ENCODE data around the gene RANBP9. TPM values are rescaled to one million over a fixed set of nuclear protein-coding genes. Genes with fewer than 3 reads are reported as not detected.

RANBP9 gene
- total and polyA plus RNA-seq, 2 of the 13 experiments (the other 11 are each of a cell fraction or from before 2014, with no cell fraction given), result 26.6 to 30.6 TPM

- TF ChIP-seq SALL2 (CRISPR knock-in tag; IDR thresholded peaks at IDR 0.05), result peak; percentile 65; the same call in 1 of the 2 replicates
- TF ChIP-seq FOXK2 (IDR thresholded peaks at IDR 0.05), result no peak
- no peak for TF ChIP-seq NFIC (IDR thresholded peaks at IDR 0.05; ENCODE audit: low read length)
- TF ChIP-seq, protein P1, sequence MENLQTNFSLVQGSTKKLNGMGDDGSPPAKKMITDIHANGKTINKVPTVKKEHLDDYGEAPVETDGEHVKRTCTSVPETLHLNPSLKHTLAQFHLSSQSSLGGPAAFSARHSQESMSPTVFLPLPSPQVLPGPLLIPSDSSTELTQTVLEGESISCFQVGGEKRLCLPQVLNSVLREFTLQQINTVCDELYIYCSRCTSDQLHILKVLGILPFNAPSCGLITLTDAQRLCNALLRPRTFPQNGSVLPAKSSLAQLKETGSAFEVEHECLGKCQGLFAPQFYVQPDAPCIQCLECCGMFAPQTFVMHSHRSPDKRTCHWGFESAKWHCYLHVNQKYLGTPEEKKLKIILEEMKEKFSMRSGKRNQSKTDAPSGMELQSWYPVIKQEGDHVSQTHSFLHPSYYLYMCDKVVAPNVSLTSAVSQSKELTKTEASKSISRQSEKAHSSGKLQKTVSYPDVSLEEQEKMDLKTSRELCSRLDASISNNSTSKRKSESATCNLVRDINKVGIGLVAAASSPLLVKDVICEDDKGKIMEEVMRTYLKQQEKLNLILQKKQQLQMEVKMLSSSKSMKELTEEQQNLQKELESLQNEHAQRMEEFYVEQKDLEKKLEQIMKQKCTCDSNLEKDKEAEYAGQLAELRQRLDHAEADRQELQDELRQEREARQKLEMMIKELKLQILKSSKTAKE (CRISPR knock-in tag; IDR thresholded peaks at IDR 0.05; ENCODE audit: borderline replicate concordance), result 0 out of 2 replicates have a peak, but pooled peaks have one; percentile 49
- peak; percentile 68 for TF ChIP-seq RARA (CRISPR knock-in tag; IDR thresholded peaks at IDR 0.05)
- TF ChIP-seq ZNF335 (CRISPR knock-in tag; IDR thresholded peaks at IDR 0.05), result peak; percentile 79; the same call in 1 of the 2 replicates
- TF ChIP-seq ZNF7 (CRISPR knock-in tag; IDR thresholded peaks at IDR 0.05), result 0 out of 2 replicates have a peak, but pooled peaks have one; percentile 37
- TF ChIP-seq PLRG1 (conservative IDR thresholded peaks at IDR 0.05), result no peak
- no peak for TF ChIP-seq EZH2 (conservative IDR thresholded peaks at IDR 0.05; ENCODE audit: low read depth, low read length)
- TF ChIP-seq FOXM1 (CRISPR knock-in tag; IDR thresholded peaks at IDR 0.05), result no peak
- TF ChIP-seq ZFP90 (CRISPR knock-in tag; IDR thresholded peaks at IDR 0.05; ENCODE audit: borderline replicate concordance), result no peak; the same call in 1 of the 2 replicates
- TF ChIP-seq ZNF318 (CRISPR knock-in tag; IDR thresholded peaks at IDR 0.05), result no peak
- peak; percentile 90 for TF ChIP-seq REPIN1 (CRISPR knock-in tag; IDR thresholded peaks at IDR 0.05; ENCODE audit: borderline replicate concordance, low read depth)
- peak; percentile 72 for TF ChIP-seq HNRNPK (IDR thresholded peaks at IDR 0.05; ENCODE audit: low read depth, low read length, poor library complexity, severe bottlenecking)
- peak; percentile 89; the same call in 1 of the 2 replicates for TF ChIP-seq ARID2 (CRISPR knock-in tag; IDR thresholded peaks at IDR 0.05; ENCODE audit: borderline replicate concordance)
- TF ChIP-seq ZNF776 (CRISPR knock-in tag; IDR thresholded peaks at IDR 0.05), result peak; percentile 53; the same call in 1 of the 2 replicates
- peak; percentile 57 for TF ChIP-seq TFE3 (CRISPR knock-in tag; IDR thresholded peaks at IDR 0.05)
- TF ChIP-seq ZNF382 (CRISPR knock-in tag; IDR thresholded peaks at IDR 0.05; ENCODE audit: borderline replicate concordance), result no peak
Observed at GRCh38 chr6:13574571-13575376, 136.9 kb downstream of the RANBP9 start, which contains the start of gene SIRT5 (continued).
